Non-pigmented ciliary epithelial cell (primary cell): ENCODE data around the gene LTBP1.

Experiments used
- DNase-seq: peaks from one replicate; pipeline ENCODE4 v3.0.0-alpha.2; 2010; ENCODE audit warnings: low read depth

Gene LTBP1

GRCh38 chr2:33202641-33203522 lies 256.1 kb downstream of the LTBP1 start:
- DNase-seq: no peak

GRCh38 chr2:33204945-33205344 lies 258.2 kb downstream of the LTBP1 start:
- DNase-seq: no peak

- no peak for DNase-seq
These were observed 259.1 kb downstream of the LTBP1 start for GRCh38 chr2:33205693-33206434.

GRCh38 chr2:33207151-33207740 lies 260.5 kb downstream of the LTBP1 start:
- DNase-seq: no peak

- DNase-seq: no peak
These were observed 261.6 kb downstream of the LTBP1 start for GRCh38 chr2:33208400-33208799.

- DNase-seq: no peak
These were observed 263.2 kb downstream of the LTBP1 start for GRCh38 chr2:33209976-33210375.

- DNase-seq: peak; percentile 97
These were observed 263.9 kb downstream of the LTBP1 start for GRCh38 chr2:33210626-33211025.

- peak; percentile 94 for DNase-seq
These were observed 265.4 kb downstream of the LTBP1 start for GRCh38 chr2:33212151-33212550.

- no peak for DNase-seq
These were observed 266.5 kb downstream of the LTBP1 start for GRCh38 chr2:33213244-33213643.

GRCh38 chr2:33213648-33214047 lies 266.9 kb downstream of the LTBP1 start:
- DNase-seq: no peak

- peak; percentile 78 for DNase-seq
These were observed 267.7 kb downstream of the LTBP1 start for GRCh38 chr2:33214436-33214835.

GRCh38 chr2:33214857-33215256 lies 268.1 kb downstream of the LTBP1 start:
- DNase-seq: no peak

- peak; percentile 85 for DNase-seq
These were observed 268.5 kb downstream of the LTBP1 start for GRCh38 chr2:33215299-33215698.

GRCh38 chr2:33215983-33216382 lies 269.2 kb downstream of the LTBP1 start:
- no peak for DNase-seq

- no peak for DNase-seq
These were observed 269.9 kb downstream of the LTBP1 start for GRCh38 chr2:33216508-33217182.

GRCh38 chr2:33217406-33217805 lies 270.7 kb downstream of the LTBP1 start:
- DNase-seq: no peak

- no peak for DNase-seq
These were observed 272.4 kb downstream of the LTBP1 start for GRCh38 chr2:33219114-33219513.

GRCh38 chr2:33219850-33220275 lies 273.1 kb downstream of the LTBP1 start:
- no peak for DNase-seq

GRCh38 chr2:33220533-33220932 lies 273.8 kb downstream of the LTBP1 start:
- DNase-seq: no peak

GRCh38 chr2:33221046-33221784 lies 274.5 kb downstream of the LTBP1 start:
- DNase-seq: no peak

- no peak for DNase-seq
These were observed 275.6 kb downstream of the LTBP1 start for GRCh38 chr2:33222309-33222708.

- DNase-seq: no peak
These were observed 277.1 kb downstream of the LTBP1 start for GRCh38 chr2:33223856-33224255.
